ENCODE measurements around the gene REV1. TPM values are rescaled to one million over a fixed set of nuclear protein-coding genes. Genes with fewer than 3 reads are reported as not detected.

Gene REV1
- polyA plus RNA-seq, 3 donors, result 6.5 to 39.9 (median 9.5) TPM

DNA sequence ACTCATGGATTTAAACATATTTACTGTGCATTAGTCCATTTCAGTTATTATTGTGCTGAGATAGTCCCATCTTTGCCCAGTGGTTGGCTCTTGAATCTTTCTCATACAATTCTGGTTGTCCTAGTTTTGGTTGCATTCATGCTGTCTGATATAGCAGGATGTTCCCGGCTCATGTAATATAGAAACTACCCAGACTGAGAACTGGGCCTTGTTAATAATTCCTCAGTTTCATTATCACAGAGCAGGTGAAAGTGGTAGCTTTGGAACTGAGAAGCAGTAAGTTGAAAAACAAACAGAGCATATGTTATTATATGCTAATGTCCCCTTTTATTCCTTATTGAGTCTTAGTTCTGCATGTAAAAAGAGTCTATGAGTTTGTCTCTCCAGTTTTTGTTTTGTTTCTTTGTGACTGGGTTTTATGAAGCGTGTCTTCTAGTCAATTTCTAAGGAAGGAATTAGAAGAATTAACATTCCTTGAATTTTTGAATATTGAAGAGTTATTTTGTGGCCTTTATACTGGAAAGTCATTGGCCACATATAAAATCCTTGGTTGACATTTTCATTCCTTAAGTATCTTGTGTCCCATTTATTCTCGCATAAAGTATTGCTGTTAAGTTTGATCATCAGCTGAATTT is 109.3 kb downstream of the REV1 start:
- Mint-ChIP-seq H3K4me3 (no peak overlapping the region), H3K9me3 (peaks cover 0 to 3% (median 2%) of the 10 kb centered on the region in 7 donors), H3K27me3 (ENCODE audit: low read depth in 3 of 3) (no peaks in the 10 kb centered on the region), H3K4me1 (no peaks in the 10 kb centered on the region), H3K36me3 (peaks cover 82 to 90% of the 10 kb centered on the region in 2 donors), H3K27ac (no peak overlapping the region)
- Histone ChIP-seq H3K4me2 (replicated peaks; ENCODE audit: extremely low read depth, low read length, poor library complexity, severe bottlenecking) (no peak overlapping the region), H3K36me3 (replicated peaks in 1 of 2; ENCODE audit: control insufficient read depth in 1 of 2, insufficient read depth in 2 of 2, low read length in 2 of 2) (peaks cover 89 to 94% of the 10 kb centered on the region in 2 donors), H3K79me2 (ENCODE audit: insufficient read depth, low read length) (no peaks in the 10 kb centered on the region), H3K27me3 (ENCODE audit: control insufficient read depth in 2 of 2, insufficient read depth in 2 of 2, low read length in 2 of 2) (no peaks in the 10 kb centered on the region), H3K9ac (ENCODE audit: insufficient read depth, low read length, poor library complexity, severe bottlenecking) (no peak overlapping the region), H3K9me3 (replicated peaks in 1 of 2; ENCODE audit: control insufficient read depth in 1 of 2, insufficient read depth in 1 of 2, low read length in 2 of 2) (no peaks in the 10 kb centered on the region), H2AFZ (ENCODE audit: insufficient read depth, low read depth, low read length, poor library complexity, severe bottlenecking) (no peak overlapping the region), H4K20me1 (ENCODE audit: insufficient read depth, low read length) (no peaks in the 10 kb centered on the region), H3K27ac (ENCODE audit: low read depth in 1 of 2, low read length in 2 of 2) (no peak overlapping the region), H3K4me1 (ENCODE audit: control insufficient read depth in 1 of 2, insufficient read depth in 2 of 2, low read length in 2 of 2) (no peaks in the 10 kb centered on the region), H3K4me3 (replicated peaks in 1 of 3; ENCODE audit: low read depth in 2 of 3, low read length in 3 of 3) (no peak overlapping the region)
- no peak for DNase-seq
- intact Hi-C loops (cut with micrococcal nuclease), result no loop called here
- no CpG with 5 or more reads among the region's 3 CpGs for WGBS (ENCODE audit: insufficient coverage)
- TF ChIP-seq, protein P1, sequence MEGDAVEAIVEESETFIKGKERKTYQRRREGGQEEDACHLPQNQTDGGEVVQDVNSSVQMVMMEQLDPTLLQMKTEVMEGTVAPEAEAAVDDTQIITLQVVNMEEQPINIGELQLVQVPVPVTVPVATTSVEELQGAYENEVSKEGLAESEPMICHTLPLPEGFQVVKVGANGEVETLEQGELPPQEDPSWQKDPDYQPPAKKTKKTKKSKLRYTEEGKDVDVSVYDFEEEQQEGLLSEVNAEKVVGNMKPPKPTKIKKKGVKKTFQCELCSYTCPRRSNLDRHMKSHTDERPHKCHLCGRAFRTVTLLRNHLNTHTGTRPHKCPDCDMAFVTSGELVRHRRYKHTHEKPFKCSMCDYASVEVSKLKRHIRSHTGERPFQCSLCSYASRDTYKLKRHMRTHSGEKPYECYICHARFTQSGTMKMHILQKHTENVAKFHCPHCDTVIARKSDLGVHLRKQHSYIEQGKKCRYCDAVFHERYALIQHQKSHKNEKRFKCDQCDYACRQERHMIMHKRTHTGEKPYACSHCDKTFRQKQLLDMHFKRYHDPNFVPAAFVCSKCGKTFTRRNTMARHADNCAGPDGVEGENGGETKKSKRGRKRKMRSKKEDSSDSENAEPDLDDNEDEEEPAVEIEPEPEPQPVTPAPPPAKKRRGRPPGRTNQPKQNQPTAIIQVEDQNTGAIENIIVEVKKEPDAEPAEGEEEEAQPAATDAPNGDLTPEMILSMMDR (IDR thresholded peaks at IDR 0.05), result no peak

DNA sequence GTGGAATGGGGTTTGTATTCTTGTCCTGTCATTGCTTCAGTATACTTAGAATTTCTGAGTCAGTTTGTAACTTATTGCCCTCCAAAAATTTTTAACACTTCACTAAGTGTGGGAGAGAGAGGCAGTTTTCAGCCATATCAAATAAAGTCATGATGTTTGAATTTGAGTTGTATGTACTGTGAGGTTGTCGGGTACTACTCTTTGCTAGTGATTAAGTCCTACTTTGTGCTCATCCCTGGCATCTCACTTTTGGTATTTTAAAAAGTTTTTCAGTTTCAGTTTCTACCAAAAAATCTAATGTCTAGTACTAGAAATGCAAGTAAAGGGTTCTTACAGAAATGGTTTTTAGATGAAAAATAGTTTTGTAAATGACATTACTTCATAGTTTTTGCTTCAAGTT is 111.9 kb downstream of the REV1 start:
- Histone ChIP-seq H2AFZ (ENCODE audit: insufficient read depth, low read depth, low read length, poor library complexity, severe bottlenecking) (no peak overlapping the region), H3K36me3 (replicated peaks in 1 of 2; ENCODE audit: control insufficient read depth in 1 of 2, insufficient read depth in 2 of 2, low read length in 2 of 2) (peaks cover 91 to 99% of the 10 kb centered on the region in 2 donors), H3K79me2 (ENCODE audit: insufficient read depth, low read length) (no peaks in the 10 kb centered on the region), H3K9me3 (replicated peaks in 1 of 2; ENCODE audit: control insufficient read depth in 1 of 2, insufficient read depth in 1 of 2, low read length in 2 of 2) (no peaks in the 10 kb centered on the region), H3K4me3 (replicated peaks in 1 of 3; ENCODE audit: low read depth in 2 of 3, low read length in 3 of 3) (no peak overlapping the region), H3K27ac (ENCODE audit: low read depth in 1 of 2, low read length in 2 of 2) (no peak overlapping the region), H4K20me1 (ENCODE audit: insufficient read depth, low read length) (no peaks in the 10 kb centered on the region), H3K9ac (ENCODE audit: insufficient read depth, low read length, poor library complexity, severe bottlenecking) (no peak overlapping the region), H3K27me3 (ENCODE audit: control insufficient read depth in 2 of 2, insufficient read depth in 2 of 2, low read length in 2 of 2) (no peaks in the 10 kb centered on the region), H3K4me2 (replicated peaks; ENCODE audit: extremely low read depth, low read length, poor library complexity, severe bottlenecking) (no peak overlapping the region), H3K4me1 (ENCODE audit: control insufficient read depth in 1 of 2, insufficient read depth in 2 of 2, low read length in 2 of 2) (no peaks in the 10 kb centered on the region)
- no peak for DNase-seq
- H3K36me3 Mint-ChIP-seq, result peaks cover 88 to 94% of the 10 kb centered on the region in 2 donors
- no CpG with 5 or more reads among the region's 1 CpG for WGBS (ENCODE audit: insufficient coverage)
- intact Hi-C loops (cut with micrococcal nuclease), result no loop called here
- H3K4me1 Mint-ChIP-seq, result no peaks in the 10 kb centered on the region
- no peak overlapping the region for H3K4me3 Mint-ChIP-seq
- H3K27me3 Mint-ChIP-seq (ENCODE audit: low read depth in 3 of 3), result no peaks in the 10 kb centered on the region
- peaks cover 0 to 6% (median 3%) of the 10 kb centered on the region in 7 donors for H3K9me3 Mint-ChIP-seq
- H3K27ac Mint-ChIP-seq, result no peak overlapping the region
- TF ChIP-seq, protein P1 (IDR thresholded peaks at IDR 0.05), result no peak
